Measurements from ENCODE around the gene STXBP1. TPM values are rescaled to one million over a fixed set of nuclear protein-coding genes. Genes with fewer than 3 reads are reported as not detected.
A peak's percentile ranks its signal among the peaks of the same experiment; 100 is the strongest.
"Not testable (repeated sequence)": the region's sequence is repeated elsewhere in the genome, so short reads cannot be mapped to it uniquely, and the experiment has no call there.

STXBP1 gene
- total and polyA plus RNA-seq, 2 of the 13 experiments (the other 11 are each of a cell fraction or from before 2014, with no cell fraction given) = 2.9 TPM

GRCh38 chr9:127621339-127621970 lies 9.4 kb downstream of the STXBP1 start:
- H3K9me3 ChIP-seq (ENCODE audit: low read length); H4K20me1 ChIP-seq (ENCODE audit: insufficient read depth, low read length); H3K79me2 ChIP-seq (ENCODE audit: insufficient read depth, low read length); H2AFZ ChIP-seq (ENCODE audit: low read length); H3K9ac ChIP-seq (ENCODE audit: insufficient read depth, low read depth, low read length); H3K36me3 ChIP-seq (replicated peaks in 1 of 2; ENCODE audit: control insufficient read depth in 1 of 2, insufficient read depth in 2 of 2, low read length in 2 of 2); in situ Hi-C loops (cut with HindIII; ENCODE audit: extremely low pct_ligation_motif_present, low pct_unique_long_range_greater_than_20kb); ATAC-seq; DNase-seq (ENCODE audit: low spot score); H3K4me2 ChIP-seq (ENCODE audit: low read depth, low read length); intact Hi-C loops (cut with micrococcal nuclease; ENCODE audit: unreplicated experiment); FAIRE-seq; H3K4me3 ChIP-seq (replicated peaks in 1 of 3; ENCODE audit: insufficient read depth in 1 of 3, low read depth in 2 of 3, low read length in 3 of 3); BruUV-seq (replicated peaks); H3K27me3 ChIP-seq (ENCODE audit: control insufficient read depth in 1 of 2, insufficient read depth in 2 of 2, low read length in 2 of 2); H3K27ac ChIP-seq (ENCODE audit: extremely low read length, insufficient read depth, low read length); H3K4me1 ChIP-seq (ENCODE audit: insufficient read depth, low read length); POLR2A ChIA-PET; CTCF ChIA-PET (ENCODE audit: low intra/inter-chr PET ratio, low total read pairs): not testable (repeated sequence)
- WGBS (ENCODE audit: low lambda C conversion rate) = 77% methylated on average over 10 of the region's 10 CpGs
- TF ChIP-seq MAFK (conservative IDR thresholded peaks at IDR 0.05 in 1 of 2, IDR thresholded peaks at IDR 0.05 in 1 of 2; ENCODE audit: low read length in 2 of 2) = 0 out of 4 replicates have a peak, but pooled peaks of 1 of the 2 experiments have one; percentile 7

GRCh38 chr9:127626752-127627493 lies 14.8 kb downstream of the STXBP1 start:
- TF ChIP-seq ZNF670 (CRISPR knock-in tag; IDR thresholded peaks at IDR 0.05; ENCODE audit: borderline replicate concordance) (no peak), CHCHD3 (CRISPR knock-in tag; IDR thresholded peaks at IDR 0.05) (no peak), ZC3H13 (CRISPR knock-in tag; IDR thresholded peaks at IDR 0.05) (no peak), NCOR1 (IDR thresholded peaks at IDR 0.05; ENCODE audit: borderline replicate concordance, low read length) (no peak), MAF1 (CRISPR knock-in tag; IDR thresholded peaks at IDR 0.05; ENCODE audit: borderline replicate concordance) (no peak), KDM5B (CRISPR knock-in tag; IDR thresholded peaks at IDR 0.05; ENCODE audit: borderline replicate concordance) (no peak), ZNF468 (CRISPR knock-in tag; IDR thresholded peaks at IDR 0.05) (no peak), RXRA (CRISPR knock-in tag; IDR thresholded peaks at IDR 0.05) (no peak), ZNF775 (CRISPR knock-in tag; IDR thresholded peaks at IDR 0.05; ENCODE audit: borderline replicate concordance) (no peak), KMT2B (CRISPR knock-in tag; IDR thresholded peaks at IDR 0.05) (no peak), ZNF724P (CRISPR knock-in tag; IDR thresholded peaks at IDR 0.05; ENCODE audit: borderline replicate concordance) (no peak), TSC22D2 (CRISPR knock-in tag; IDR thresholded peaks at IDR 0.05; ENCODE audit: borderline replicate concordance) (no peak), ARNT (IDR thresholded peaks at IDR 0.05) (no peak), FOXO4 (CRISPR knock-in tag; conservative IDR thresholded peaks at IDR 0.05) (no peak)
- Histone ChIP-seq H3K4me2 (ENCODE audit: low read depth, low read length) (no peak overlapping the region), H3K4me1 (ENCODE audit: insufficient read depth, low read length) (peaks cover 11% of the 10 kb centered on the region), H2AFZ (ENCODE audit: low read length) (no peak overlapping the region), H3K9me3 (ENCODE audit: low read length) (no peaks in the 10 kb centered on the region), H3K4me3 (replicated peaks in 1 of 3; ENCODE audit: insufficient read depth in 1 of 3, low read depth in 2 of 3, low read length in 3 of 3) (no peak overlapping the region), H3K27ac (ENCODE audit: extremely low read length, insufficient read depth, low read length) (no peak overlapping the region), H4K20me1 (ENCODE audit: insufficient read depth, low read length) (no peaks in the 10 kb centered on the region), H3K27me3 (ENCODE audit: control insufficient read depth in 1 of 2, insufficient read depth in 2 of 2, low read length in 2 of 2) (no peaks in the 10 kb centered on the region), H3K36me3 (replicated peaks in 1 of 2; ENCODE audit: control insufficient read depth in 1 of 2, insufficient read depth in 2 of 2, low read length in 2 of 2) (no peaks in the 10 kb centered on the region), H3K9ac (ENCODE audit: insufficient read depth, low read depth, low read length) (no peak overlapping the region), H3K79me2 (ENCODE audit: insufficient read depth, low read length) (no peaks in the 10 kb centered on the region)
- ChIA-PET POLR2A (no interaction called here), CTCF (ENCODE audit: low intra/inter-chr PET ratio, low total read pairs) (no interaction called here)
- ATAC-seq (no peak), DNase-seq (ENCODE audit: low spot score) (no peak), FAIRE-seq (no peak)
- no TSS peak for BruUV-seq (replicated peaks)
- in situ Hi-C loops (cut with HindIII; ENCODE audit: extremely low pct_ligation_motif_present, low pct_unique_long_range_greater_than_20kb) = no loop called here
- WGBS (ENCODE audit: low lambda C conversion rate) = 42% methylated on average over 7 of the region's 8 CpGs
- intact Hi-C loops (cut with micrococcal nuclease; ENCODE audit: unreplicated experiment) = no loop called here

Measured in HepG2 (cell line).